GM12801 (cell line): ENCODE measurements around the gene SGO2.

ENCODE experiments used
- CTCF ChIP-seq: IDR thresholded peaks from one replicate; pipeline ENCODE4 v1.5.1; 2011; ENCODE audit warnings: control low read depth; ENCODE audit not compliant: insufficient read length; ENCODE audit errors: extremely low read depth

Gene SGO2

GRCh38 chr2:200624026-200624425 is 98.0 kb downstream of the SGO2 start:
- TF ChIP-seq CTCF: no peak

- no peak for TF ChIP-seq CTCF
Observed at GRCh38 chr2:200624658-200625057, 98.7 kb downstream of the SGO2 start.

- TF ChIP-seq CTCF: no peak
Observed at GRCh38 chr2:200625282-200625681, 99.3 kb downstream of the SGO2 start.

GRCh38 chr2:200625958-200626363 is 100.0 kb downstream of the SGO2 start:
- TF ChIP-seq CTCF: no peak

- TF ChIP-seq CTCF: no peak
Observed at GRCh38 chr2:200627110-200627770, 101.2 kb downstream of the SGO2 start.

- TF ChIP-seq CTCF: no peak
Observed at GRCh38 chr2:200631287-200631686, 105.3 kb downstream of the SGO2 start.
